ENCODE results near the gene NADSYN1.

Gene NADSYN1

GRCh38 chr11:71491940-71492339 is 38.9 kb downstream of the NADSYN1 start:
- H3K4me3 ChIP-seq (ENCODE audit: low read length) = no peak overlapping the region
- no peak for TF ChIP-seq ZNF274 (IDR thresholded peaks at IDR 0.05; ENCODE audit: low read depth, low read length)

- no peak overlapping the region for H3K4me3 ChIP-seq (ENCODE audit: low read length)
- TF ChIP-seq ZNF274 (IDR thresholded peaks at IDR 0.05; ENCODE audit: low read depth, low read length) = no peak
Observed at GRCh38 chr11:71495286-71496230, 42.6 kb downstream of the NADSYN1 start.

- no peak for TF ChIP-seq ZNF274 (IDR thresholded peaks at IDR 0.05; ENCODE audit: low read depth, low read length)
- H3K4me3 ChIP-seq (ENCODE audit: low read length) = no peak overlapping the region
Observed at GRCh38 chr11:71496421-71496820, 43.4 kb downstream of the NADSYN1 start.

- H3K4me3 ChIP-seq (ENCODE audit: low read length) = no peak overlapping the region
- TF ChIP-seq ZNF274 (IDR thresholded peaks at IDR 0.05; ENCODE audit: low read depth, low read length) = no peak
Observed at GRCh38 chr11:71498091-71498490, 45.1 kb downstream of the NADSYN1 start.

GRCh38 chr11:71499125-71499524 is 46.1 kb downstream of the NADSYN1 start:
- TF ChIP-seq ZNF274 (IDR thresholded peaks at IDR 0.05; ENCODE audit: low read depth, low read length) = no peak
- no peak overlapping the region for H3K4me3 ChIP-seq (ENCODE audit: low read length)

GRCh38 chr11:71499546-71499945 is 46.5 kb downstream of the NADSYN1 start:
- H3K4me3 ChIP-seq (ENCODE audit: low read length) = no peak overlapping the region
- no peak for TF ChIP-seq ZNF274 (IDR thresholded peaks at IDR 0.05; ENCODE audit: low read depth, low read length)

GRCh38 chr11:71500601-71501021 is 47.6 kb downstream of the NADSYN1 start:
- no peak overlapping the region for H3K4me3 ChIP-seq (ENCODE audit: low read length)
- TF ChIP-seq ZNF274 (IDR thresholded peaks at IDR 0.05; ENCODE audit: low read depth, low read length) = no peak

GRCh38 chr11:71501071-71501985 is 48.3 kb downstream of the NADSYN1 start:
- no peak for TF ChIP-seq ZNF274 (IDR thresholded peaks at IDR 0.05; ENCODE audit: low read depth, low read length)
- H3K4me3 ChIP-seq (ENCODE audit: low read length) = no peak overlapping the region

GRCh38 chr11:71502026-71502425 is 49.0 kb downstream of the NADSYN1 start:
- TF ChIP-seq ZNF274 (IDR thresholded peaks at IDR 0.05; ENCODE audit: low read depth, low read length) = no peak

GRCh38 chr11:71502871-71503435 is 50.0 kb downstream of the NADSYN1 start:
- TF ChIP-seq ZNF274 (IDR thresholded peaks at IDR 0.05; ENCODE audit: low read depth, low read length) = no peak
- no peak overlapping the region for H3K4me3 ChIP-seq (ENCODE audit: low read length)

More at GRCh38 chr11:71502026-71502425, 49.0 kb downstream of the NADSYN1 start:
- H3K4me3 ChIP-seq (ENCODE audit: low read length) = no peak overlapping the region

- TF ChIP-seq ZNF274 (IDR thresholded peaks at IDR 0.05; ENCODE audit: low read depth, low read length) = no peak
- no peak overlapping the region for H3K4me3 ChIP-seq (ENCODE audit: low read length)
Observed at GRCh38 chr11:71504531-71504930, 51.5 kb downstream of the NADSYN1 start.

GRCh38 chr11:71505001-71505400 is 52.0 kb downstream of the NADSYN1 start:
- no peak for TF ChIP-seq ZNF274 (IDR thresholded peaks at IDR 0.05; ENCODE audit: low read depth, low read length)
- H3K4me3 ChIP-seq (ENCODE audit: low read length) = no peak overlapping the region

- no peak overlapping the region for H3K4me3 ChIP-seq (ENCODE audit: low read length)
- TF ChIP-seq ZNF274 (IDR thresholded peaks at IDR 0.05; ENCODE audit: low read depth, low read length) = no peak
Observed at GRCh38 chr11:71505781-71506180, 52.8 kb downstream of the NADSYN1 start.

GRCh38 chr11:71507102-71507501 is 54.1 kb downstream of the NADSYN1 start:
- no peak overlapping the region for H3K4me3 ChIP-seq (ENCODE audit: low read length)
- no peak for TF ChIP-seq ZNF274 (IDR thresholded peaks at IDR 0.05; ENCODE audit: low read depth, low read length)
